HepG2 (cell line): ENCODE data around the gene GABBR2.

ENCODE experiments used
- ATF5 ChIP-seq: sonication (generic); formaldehyde crosslinking; IDR thresholded peaks from 2 replicates; pipeline ENCODE4 v1.4.0; 2020; ENCODE audit warnings: mild to moderate bottlenecking, low read depth, missing genetic modification reagents
- BCL6 ChIP-seq: IDR thresholded peaks from 2 replicates; pipeline ENCODE4 v1.6.1; 2016; ENCODE audit warnings: missing genetic modification reagents, missing compliant biosample characterization
- CTCF ChIP-seq: sonication (generic); formaldehyde crosslinking; IDR thresholded peaks from 2 replicates; pipeline ENCODE4 v1.5.0; 2020; ENCODE audit warnings: mild to moderate bottlenecking, missing genetic modification reagents, moderate library complexity
- GTF3A ChIP-seq: sonication (generic); formaldehyde crosslinking; conservative IDR thresholded peaks from 2 replicates; pipeline ENCODE4 v1.4.0; 2020; ENCODE audit warnings: mild to moderate bottlenecking, missing genetic modification reagents
- HBP1 ChIP-seq: IDR thresholded peaks from 2 replicates; pipeline ENCODE4 v1.6.1; 2016; ENCODE audit warnings: low read depth, control low read depth
- MED1 ChIP-seq: sonication (generic); formaldehyde crosslinking; IDR thresholded peaks from 2 replicates; pipeline ENCODE4 v1.4.0; 2020; ENCODE audit warnings: missing genetic modification reagents
- MXD4 ChIP-seq: IDR thresholded peaks from 2 replicates; pipeline ENCODE4 v1.6.1; 2016; ENCODE audit warnings: mild to moderate bottlenecking, missing biosample characterization, missing genetic modification reagents
- RBFOX2 ChIP-seq: fragments of 200-400 bp; formaldehyde crosslinking; IDR thresholded peaks from 2 replicates; pipeline ENCODE4 v1.6.1; 2017; ENCODE audit warnings: low read depth, mild to moderate bottlenecking, low read length
- REPIN1 ChIP-seq: sonication (generic); formaldehyde crosslinking; IDR thresholded peaks from 2 replicates; pipeline ENCODE4 v1.8.0; 2022; ENCODE audit warnings: missing genetic modification reagents, low read depth, mild to moderate bottlenecking, borderline replicate concordance
- USF2 ChIP-seq, 2 experiments: sonication (generic) in 1 of 2; formaldehyde crosslinking in 1 of 2; IDR thresholded peaks; 2 replicates each; pipeline versions ENCODE4 v1.5.1 to v1.6.1; 2011 to 2020; ENCODE audit warnings: borderline replicate concordance in 1 of 2, low read depth in 1 of 2, low read length in 1 of 2, mild to moderate bottlenecking in 1 of 2, missing genetic modification reagents in 1 of 2, moderate library complexity in 1 of 2
- ZBTB8A ChIP-seq: sonication (generic); formaldehyde crosslinking; IDR thresholded peaks from 2 replicates; pipeline ENCODE4 v1.4.0; 2020; ENCODE audit warnings: mild to moderate bottlenecking, low read depth, missing genetic modification reagents, borderline replicate concordance
- ZNF180 ChIP-seq: sonication (generic); formaldehyde crosslinking; IDR thresholded peaks from 2 replicates; pipeline ENCODE4 v1.4.0; 2020; ENCODE audit warnings: low read depth, missing genetic modification reagents, borderline replicate concordance
- ZNF788 ChIP-seq: sonication (generic); formaldehyde crosslinking; IDR thresholded peaks from 2 replicates; pipeline ENCODE4 v1.5.0; 2020; ENCODE audit warnings: mild to moderate bottlenecking, missing genetic modification reagents, borderline replicate concordance

- TF ChIP-seq REPIN1 (CRISPR knock-in tag) = no peak
- TF ChIP-seq CTCF = no peak
- no peak for TF ChIP-seq MXD4 (CRISPR knock-in tag)
- no peak for TF ChIP-seq RBFOX2
- no peak for TF ChIP-seq MED1 (CRISPR knock-in tag)
- TF ChIP-seq GTF3A = no peak
- TF ChIP-seq ZNF788 (CRISPR knock-in tag) = no peak
- no peak for TF ChIP-seq BCL6 (CRISPR knock-in tag)
- TF ChIP-seq ZBTB8A (CRISPR knock-in tag) = no peak
- TF ChIP-seq USF2 (IDR thresholded peaks at IDR 0.05; ENCODE audit: low read depth, low read length) = no peak
- no peak for TF ChIP-seq USF2 (CRISPR knock-in tag; IDR thresholded peaks at IDR 0.05; ENCODE audit: borderline replicate concordance)
- TF ChIP-seq ZNF180 = no peak
- TF ChIP-seq HBP1 (CRISPR knock-in tag) = no peak
- TF ChIP-seq ATF5 (CRISPR knock-in tag) = no peak
These were observed 42.5 kb upstream of the GABBR2 start for GRCh38 chr9:98751210-98751609.
